ENCODE measurements around the gene DPP6. TPM values are rescaled to one million over a fixed set of nuclear protein-coding genes. Genes with fewer than 3 reads are reported as not detected.

Gene DPP6
- total RNA-seq, 1 experiment from 2014 or later, result not detected

DNA sequence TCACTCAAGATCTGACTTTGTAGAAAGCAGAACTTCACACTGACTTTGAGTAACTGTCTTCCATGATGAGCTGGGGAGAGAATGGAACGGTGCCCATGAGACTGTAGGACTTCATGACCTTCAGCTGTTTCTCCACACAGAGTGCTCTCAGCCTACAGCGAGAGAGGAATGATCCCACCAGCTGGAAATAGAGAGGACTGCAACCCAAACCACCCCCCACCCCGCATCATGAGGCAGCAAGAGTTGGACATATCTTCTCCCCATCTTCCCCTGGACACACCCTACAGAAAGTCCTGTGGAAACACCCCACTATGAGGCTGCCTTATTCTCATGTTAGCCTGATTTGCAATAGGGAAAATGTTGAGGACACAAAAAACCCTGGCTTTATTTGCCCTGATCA, 638.2 kb downstream of the DPP6 start:
- TF ChIP-seq MYBL2 (CRISPR knock-in tag; IDR thresholded peaks at IDR 0.05) (no peak), ZNF317 (CRISPR knock-in tag; IDR thresholded peaks at IDR 0.05; ENCODE audit: borderline replicate concordance, low read depth) (no peak), ZNF219 (CRISPR knock-in tag; IDR thresholded peaks at IDR 0.05; ENCODE audit: borderline replicate concordance) (no peak), ZBTB43 (CRISPR knock-in tag; IDR thresholded peaks at IDR 0.05) (no peak), ETV6 (CRISPR knock-in tag; IDR thresholded peaks at IDR 0.05) (no peak), ZNF423 (CRISPR knock-in tag; IDR thresholded peaks at IDR 0.05) (no peak), ERG (CRISPR knock-in tag; IDR thresholded peaks at IDR 0.05) (no peak), GTF2I (CRISPR knock-in tag; conservative IDR thresholded peaks at IDR 0.05) (no peak), CTCF (IDR thresholded peaks at IDR 0.05) (no peak), KAT7 (CRISPR knock-in tag; IDR thresholded peaks at IDR 0.05; ENCODE audit: borderline replicate concordance) (no peak), ESRRA (CRISPR knock-in tag; IDR thresholded peaks at IDR 0.05; ENCODE audit: borderline replicate concordance) (no peak), SMAD3 (CRISPR knock-in tag; IDR thresholded peaks at IDR 0.05; ENCODE audit: borderline replicate concordance) (no peak), RORB (CRISPR knock-in tag; IDR thresholded peaks at IDR 0.05) (no peak), ZNF512 (CRISPR knock-in tag; IDR thresholded peaks at IDR 0.05; ENCODE audit: borderline replicate concordance) (no peak)
- TF ChIP-seq, protein P1, sequence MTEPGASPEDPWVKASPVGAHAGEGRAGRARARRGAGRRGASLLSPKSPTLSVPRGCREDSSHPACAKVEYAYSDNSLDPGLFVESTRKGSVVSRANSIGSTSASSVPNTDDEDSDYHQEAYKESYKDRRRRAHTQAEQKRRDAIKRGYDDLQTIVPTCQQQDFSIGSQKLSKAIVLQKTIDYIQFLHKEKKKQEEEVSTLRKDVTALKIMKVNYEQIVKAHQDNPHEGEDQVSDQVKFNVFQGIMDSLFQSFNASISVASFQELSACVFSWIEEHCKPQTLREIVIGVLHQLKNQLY (CRISPR knock-in tag; IDR thresholded peaks at IDR 0.05), result no peak
- TF ChIP-seq, protein P2, sequence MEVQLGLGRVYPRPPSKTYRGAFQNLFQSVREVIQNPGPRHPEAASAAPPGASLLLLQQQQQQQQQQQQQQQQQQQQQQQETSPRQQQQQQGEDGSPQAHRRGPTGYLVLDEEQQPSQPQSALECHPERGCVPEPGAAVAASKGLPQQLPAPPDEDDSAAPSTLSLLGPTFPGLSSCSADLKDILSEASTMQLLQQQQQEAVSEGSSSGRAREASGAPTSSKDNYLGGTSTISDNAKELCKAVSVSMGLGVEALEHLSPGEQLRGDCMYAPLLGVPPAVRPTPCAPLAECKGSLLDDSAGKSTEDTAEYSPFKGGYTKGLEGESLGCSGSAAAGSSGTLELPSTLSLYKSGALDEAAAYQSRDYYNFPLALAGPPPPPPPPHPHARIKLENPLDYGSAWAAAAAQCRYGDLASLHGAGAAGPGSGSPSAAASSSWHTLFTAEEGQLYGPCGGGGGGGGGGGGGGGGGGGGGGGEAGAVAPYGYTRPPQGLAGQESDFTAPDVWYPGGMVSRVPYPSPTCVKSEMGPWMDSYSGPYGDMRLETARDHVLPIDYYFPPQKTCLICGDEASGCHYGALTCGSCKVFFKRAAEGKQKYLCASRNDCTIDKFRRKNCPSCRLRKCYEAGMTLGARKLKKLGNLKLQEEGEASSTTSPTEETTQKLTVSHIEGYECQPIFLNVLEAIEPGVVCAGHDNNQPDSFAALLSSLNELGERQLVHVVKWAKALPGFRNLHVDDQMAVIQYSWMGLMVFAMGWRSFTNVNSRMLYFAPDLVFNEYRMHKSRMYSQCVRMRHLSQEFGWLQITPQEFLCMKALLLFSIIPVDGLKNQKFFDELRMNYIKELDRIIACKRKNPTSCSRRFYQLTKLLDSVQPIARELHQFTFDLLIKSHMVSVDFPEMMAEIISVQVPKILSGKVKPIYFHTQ (CRISPR knock-in tag; IDR thresholded peaks at IDR 0.05), result no peak
- TF ChIP-seq, protein P3, sequence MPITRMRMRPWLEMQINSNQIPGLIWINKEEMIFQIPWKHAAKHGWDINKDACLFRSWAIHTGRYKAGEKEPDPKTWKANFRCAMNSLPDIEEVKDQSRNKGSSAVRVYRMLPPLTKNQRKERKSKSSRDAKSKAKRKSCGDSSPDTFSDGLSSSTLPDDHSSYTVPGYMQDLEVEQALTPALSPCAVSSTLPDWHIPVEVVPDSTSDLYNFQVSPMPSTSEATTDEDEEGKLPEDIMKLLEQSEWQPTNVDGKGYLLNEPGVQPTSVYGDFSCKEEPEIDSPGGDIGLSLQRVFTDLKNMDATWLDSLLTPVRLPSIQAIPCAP (CRISPR knock-in tag; IDR thresholded peaks at IDR 0.05), result no peak
- TF ChIP-seq, protein P4, sequence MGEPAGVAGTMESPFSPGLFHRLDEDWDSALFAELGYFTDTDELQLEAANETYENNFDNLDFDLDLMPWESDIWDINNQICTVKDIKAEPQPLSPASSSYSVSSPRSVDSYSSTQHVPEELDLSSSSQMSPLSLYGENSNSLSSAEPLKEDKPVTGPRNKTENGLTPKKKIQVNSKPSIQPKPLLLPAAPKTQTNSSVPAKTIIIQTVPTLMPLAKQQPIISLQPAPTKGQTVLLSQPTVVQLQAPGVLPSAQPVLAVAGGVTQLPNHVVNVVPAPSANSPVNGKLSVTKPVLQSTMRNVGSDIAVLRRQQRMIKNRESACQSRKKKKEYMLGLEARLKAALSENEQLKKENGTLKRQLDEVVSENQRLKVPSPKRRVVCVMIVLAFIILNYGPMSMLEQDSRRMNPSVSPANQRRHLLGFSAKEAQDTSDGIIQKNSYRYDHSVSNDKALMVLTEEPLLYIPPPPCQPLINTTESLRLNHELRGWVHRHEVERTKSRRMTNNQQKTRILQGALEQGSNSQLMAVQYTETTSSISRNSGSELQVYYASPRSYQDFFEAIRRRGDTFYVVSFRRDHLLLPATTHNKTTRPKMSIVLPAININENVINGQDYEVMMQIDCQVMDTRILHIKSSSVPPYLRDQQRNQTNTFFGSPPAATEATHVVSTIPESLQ (CRISPR knock-in tag; IDR thresholded peaks at IDR 0.05), result no peak
- Mint-ChIP-seq H3K36me3 (peaks cover 83% of the 10 kb centered on the region), H3K4me1 (no peaks in the 10 kb centered on the region), H3K27me3 (ENCODE audit: low read depth) (peaks cover 2% of the 10 kb centered on the region; the same call in 1 of the 2 replicates), H3K9me3 (peaks cover 89% of the 10 kb centered on the region), H3K27ac (no peak overlapping the region), H3K4me3 (no peak overlapping the region)
- ATAC-seq (no peak), DNase-seq (ENCODE audit: low spot score) (no peak)
- CTCF ChIA-PET, result no interaction called here
- POLR2A ChIA-PET, result no interaction called here
